Mammary epithelial cell (primary cell): ENCODE measurements around the gene CCBE1.

ENCODE experiments used
- EZH2 ChIP-seq: IDR thresholded peaks from 2 replicates; pipeline ENCODE4 v1.6.1; 2012; ENCODE audit warnings: low read length, inconsistent platforms, borderline replicate concordance
- TF ChIP-seq, protein P1 (sequence below), 2 donors: IDR thresholded peaks in 1 of 2; conservative IDR thresholded peaks in 1 of 2; 2 replicates each; pipeline ENCODE4 v1.5.1; 2011 to 2012; ENCODE audit warnings: inconsistent platforms in 2 of 2, low read length in 2 of 2, mild to moderate bottlenecking in 2 of 2, control low read depth in 1 of 2, low read depth in 1 of 2; ENCODE audit not compliant: insufficient read depth in 1 of 2; ENCODE audit errors: extremely low read depth in 1 of 2

DNA sequence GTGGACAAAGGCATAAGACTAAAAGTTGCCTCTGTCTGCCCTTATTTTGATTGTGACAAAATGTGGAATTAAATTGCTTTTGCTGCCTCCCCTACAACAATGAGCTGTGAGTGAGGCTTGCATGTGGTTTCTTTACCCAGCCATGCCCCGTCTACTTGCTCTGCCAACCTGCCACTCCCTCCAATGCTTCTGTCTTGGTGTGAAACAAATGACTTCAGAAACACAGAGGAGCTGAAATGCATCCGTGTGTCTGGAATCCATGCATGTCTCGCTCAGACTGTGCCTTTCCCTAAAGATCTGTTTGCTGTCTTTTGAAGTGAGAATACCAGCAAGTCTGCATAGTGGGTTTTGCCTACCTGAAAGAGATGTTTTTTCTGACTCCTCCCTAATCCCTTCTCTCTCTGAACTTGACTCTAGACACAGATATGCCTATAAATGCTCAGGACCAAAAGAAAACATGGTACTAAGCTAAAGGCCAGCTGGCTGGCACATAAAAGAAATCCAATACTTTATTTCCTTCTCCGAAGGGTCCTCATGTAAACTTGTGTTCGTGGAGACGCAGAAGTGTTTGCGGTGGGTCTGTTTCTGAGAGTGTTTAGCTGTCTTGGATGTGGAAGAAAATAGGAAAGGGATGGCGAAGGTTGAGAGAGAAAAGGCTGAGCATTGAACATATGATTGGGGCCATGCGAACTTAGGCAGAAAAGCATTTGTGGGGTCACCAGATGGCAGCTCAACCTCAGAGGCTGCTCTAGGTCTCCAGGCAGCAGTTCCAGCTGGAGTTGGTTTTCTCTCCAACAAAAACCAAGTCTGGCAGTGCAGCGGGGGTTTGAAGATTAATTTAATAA is 120.5 kb downstream of the CCBE1 start:
- TF ChIP-seq, protein P1, sequence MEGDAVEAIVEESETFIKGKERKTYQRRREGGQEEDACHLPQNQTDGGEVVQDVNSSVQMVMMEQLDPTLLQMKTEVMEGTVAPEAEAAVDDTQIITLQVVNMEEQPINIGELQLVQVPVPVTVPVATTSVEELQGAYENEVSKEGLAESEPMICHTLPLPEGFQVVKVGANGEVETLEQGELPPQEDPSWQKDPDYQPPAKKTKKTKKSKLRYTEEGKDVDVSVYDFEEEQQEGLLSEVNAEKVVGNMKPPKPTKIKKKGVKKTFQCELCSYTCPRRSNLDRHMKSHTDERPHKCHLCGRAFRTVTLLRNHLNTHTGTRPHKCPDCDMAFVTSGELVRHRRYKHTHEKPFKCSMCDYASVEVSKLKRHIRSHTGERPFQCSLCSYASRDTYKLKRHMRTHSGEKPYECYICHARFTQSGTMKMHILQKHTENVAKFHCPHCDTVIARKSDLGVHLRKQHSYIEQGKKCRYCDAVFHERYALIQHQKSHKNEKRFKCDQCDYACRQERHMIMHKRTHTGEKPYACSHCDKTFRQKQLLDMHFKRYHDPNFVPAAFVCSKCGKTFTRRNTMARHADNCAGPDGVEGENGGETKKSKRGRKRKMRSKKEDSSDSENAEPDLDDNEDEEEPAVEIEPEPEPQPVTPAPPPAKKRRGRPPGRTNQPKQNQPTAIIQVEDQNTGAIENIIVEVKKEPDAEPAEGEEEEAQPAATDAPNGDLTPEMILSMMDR (conservative IDR thresholded peaks at IDR 0.05 in 1 of 2, IDR thresholded peaks at IDR 0.05 in 1 of 2; ENCODE audit: extremely low read depth in 1 of 2, insufficient read depth in 1 of 2, low read depth in 1 of 2, low read length in 2 of 2), result no peak
- TF ChIP-seq EZH2, result no peak
